ENCODE data around the gene SAMD3.
"Not testable (repeated sequence)": the region's sequence is repeated elsewhere in the genome, so short reads cannot be mapped to it uniquely, and the experiment has no call there.

SAMD3 gene
- 51.4 to 98.0 (median 66.0) reads per million in 4 donors for total RNA-seq

GRCh38 chr6:130222775-130223174 is at the start of gene SAMD3:
Gene SAMD3 (minus strand): TSS chr6:130222951. CDS start chr6:130215273, 7,678 bp downstream.
- peak in 2 of 5 donors; percentile 10 to 70 for DNase-seq

DNA sequence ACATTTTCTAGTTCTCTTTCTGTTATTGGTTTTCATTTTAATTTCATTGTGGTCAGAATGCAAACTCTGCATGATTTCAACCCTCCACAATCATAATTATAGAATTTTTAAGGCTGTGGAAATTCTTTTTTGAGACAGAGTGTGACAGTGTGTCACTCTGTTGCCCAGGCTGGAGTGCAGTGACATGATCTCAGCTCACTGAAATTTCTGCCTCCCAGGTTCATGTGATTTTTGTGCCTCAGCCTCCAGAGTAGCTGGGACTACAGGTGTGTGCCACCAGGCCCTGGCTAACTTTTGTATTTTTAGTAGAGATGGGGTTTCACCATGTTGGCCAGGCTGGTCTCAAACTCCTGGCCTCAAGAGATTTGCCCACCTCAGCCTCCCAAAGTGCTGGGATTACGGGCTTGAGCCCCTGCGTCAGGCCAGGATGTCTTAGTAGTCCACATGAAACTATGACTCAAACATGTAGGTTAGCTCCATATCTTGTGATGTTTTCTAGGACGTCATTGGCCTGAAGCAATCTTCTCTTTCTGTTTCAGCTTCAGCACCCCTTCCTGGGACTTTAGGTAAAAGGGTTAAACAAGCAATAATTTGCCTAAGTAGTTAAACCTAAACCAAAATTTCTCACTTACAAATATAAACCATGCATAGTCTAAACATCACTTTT is 47.4 kb upstream of the SAMD3 start:
- peak in 1 of 5 donors; percentile 27 for DNase-seq

GRCh38 chr6:130265553-130265952 is 42.8 kb upstream of the SAMD3 start:
- not testable (repeated sequence) for DNase-seq

- DNase-seq: no peak
Measured at GRCh38 chr6:130262008-130262407, 39.3 kb upstream of the SAMD3 start.

GRCh38 chr6:130261558-130261957 is 38.8 kb upstream of the SAMD3 start:
- DNase-seq: not testable (repeated sequence)

GRCh38 chr6:130260614-130261241 is 38.0 kb upstream of the SAMD3 start:
- DNase-seq: peak in 1 of 5 donors; percentile 8

DNA sequence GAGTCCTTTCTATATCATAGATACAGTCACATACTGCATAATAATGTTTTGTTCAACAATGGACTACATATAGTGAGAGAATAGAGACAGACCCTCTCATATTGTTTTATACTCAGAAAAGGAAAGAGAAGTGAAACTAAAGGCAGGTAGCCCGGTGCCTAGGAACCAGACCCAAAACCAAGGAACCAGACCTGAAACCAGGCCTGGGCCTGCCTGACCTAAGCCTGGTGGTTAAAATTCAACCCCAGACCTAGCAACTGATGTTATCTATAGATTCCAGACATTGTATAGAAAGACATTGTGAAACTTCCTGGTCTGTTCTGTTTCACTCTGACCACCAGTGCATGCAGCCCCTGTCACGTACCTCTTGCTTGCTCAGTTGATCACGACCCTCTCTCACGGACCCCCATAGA is 37.3 kb upstream of the SAMD3 start:
- peak in 1 of 5 donors; percentile 17 for DNase-seq

GRCh38 chr6:130259557-130259956 is 36.8 kb upstream of the SAMD3 start:
- no peak for DNase-seq

DNA sequence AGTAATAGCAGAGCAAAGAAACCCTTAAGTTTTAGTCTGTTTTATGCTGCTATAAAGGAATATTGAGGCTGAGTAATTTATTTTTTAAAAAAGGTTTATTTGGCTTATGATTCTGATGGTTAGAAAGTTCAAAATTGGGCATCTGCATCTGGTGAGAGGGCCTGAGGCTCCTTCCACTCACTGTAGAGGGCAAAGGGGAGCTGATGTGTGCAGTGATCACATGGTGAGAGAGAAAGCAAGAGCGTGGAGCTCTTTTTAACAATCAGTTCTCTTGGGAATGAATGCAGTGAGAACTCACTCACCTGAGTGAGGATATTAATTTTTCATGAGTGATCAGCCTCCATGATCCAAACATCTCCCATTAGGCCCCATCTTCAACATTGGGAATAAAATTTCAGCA is 36.4 kb upstream of the SAMD3 start:
- DNase-seq: no peak

DNA sequence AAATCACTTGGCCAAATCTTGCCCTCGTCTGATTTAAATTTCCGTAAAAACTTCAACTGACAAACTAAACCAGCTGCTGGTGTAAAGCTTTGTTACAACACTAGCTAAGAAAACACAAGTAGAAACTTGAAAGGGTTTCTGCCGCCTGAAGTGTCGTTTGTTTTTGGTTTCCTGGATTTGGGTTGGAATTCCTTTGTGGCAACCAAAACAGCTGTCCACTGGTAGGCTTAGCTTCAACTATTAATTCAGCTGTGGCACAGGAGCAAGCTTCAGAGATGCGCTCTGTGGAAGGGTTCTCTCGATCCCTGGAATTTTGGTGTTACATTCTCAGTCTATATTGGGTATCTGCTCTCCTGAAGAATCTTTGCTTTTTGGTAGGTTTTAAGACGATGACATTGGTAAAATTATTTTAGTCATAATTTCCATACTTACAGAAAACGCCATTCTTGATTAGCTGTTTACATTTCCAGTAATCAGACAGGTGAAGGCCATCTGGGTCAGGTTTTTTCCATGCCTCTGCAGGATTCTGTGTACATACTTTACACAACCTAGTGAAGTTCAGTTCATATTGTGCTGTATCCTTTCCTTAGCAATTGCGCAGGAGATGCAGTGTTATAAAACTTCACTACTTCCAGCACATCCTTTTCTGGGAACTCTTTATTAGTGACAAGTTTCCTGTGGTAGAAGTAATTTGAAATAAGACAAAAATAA is 29.9 kb upstream of the SAMD3 start:
- no peak for DNase-seq

DNA sequence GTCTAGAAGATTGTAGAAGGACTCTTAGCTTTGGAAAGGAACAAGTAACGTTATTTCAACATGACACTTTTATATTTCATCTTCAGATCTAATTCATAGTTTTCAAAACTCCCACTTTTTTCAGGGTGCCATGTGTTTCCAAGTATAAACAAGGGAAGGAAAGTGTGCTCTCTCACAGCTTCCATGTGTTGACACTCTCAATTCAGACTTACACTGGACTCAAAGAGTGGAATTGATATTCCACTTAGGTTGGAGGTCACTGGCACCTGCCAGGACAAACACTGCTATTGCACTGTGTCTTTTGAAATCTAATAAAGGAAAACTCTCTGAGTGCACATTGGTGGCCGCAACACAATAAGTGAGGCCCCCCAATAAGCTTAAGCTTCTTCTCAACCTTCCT is 22.5 kb upstream of the SAMD3 start:
- DNase-seq: no peak

DNA sequence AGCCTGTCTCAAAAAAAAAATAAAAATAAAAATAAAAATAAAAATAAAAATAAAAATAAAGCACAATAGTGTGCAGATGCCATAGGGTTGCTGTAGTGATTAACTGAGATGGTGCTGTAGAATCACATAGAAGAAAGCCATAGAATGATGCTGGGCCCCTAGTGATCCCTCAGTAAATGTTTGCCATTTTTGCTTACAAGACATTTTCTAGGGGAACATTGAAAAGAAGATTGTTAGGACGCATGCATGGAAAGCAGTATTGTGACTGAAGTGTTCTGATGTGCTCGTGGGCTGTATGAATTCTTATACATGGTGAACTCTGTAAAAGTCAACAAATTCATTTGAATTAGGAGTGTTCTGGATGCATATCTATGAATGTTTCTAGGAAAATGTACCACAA is 22.0 kb upstream of the SAMD3 start:
- DNase-seq: no peak

GRCh38 chr6:130240232-130240631 is 17.5 kb upstream of the SAMD3 start:
- DNase-seq: no peak

DNA sequence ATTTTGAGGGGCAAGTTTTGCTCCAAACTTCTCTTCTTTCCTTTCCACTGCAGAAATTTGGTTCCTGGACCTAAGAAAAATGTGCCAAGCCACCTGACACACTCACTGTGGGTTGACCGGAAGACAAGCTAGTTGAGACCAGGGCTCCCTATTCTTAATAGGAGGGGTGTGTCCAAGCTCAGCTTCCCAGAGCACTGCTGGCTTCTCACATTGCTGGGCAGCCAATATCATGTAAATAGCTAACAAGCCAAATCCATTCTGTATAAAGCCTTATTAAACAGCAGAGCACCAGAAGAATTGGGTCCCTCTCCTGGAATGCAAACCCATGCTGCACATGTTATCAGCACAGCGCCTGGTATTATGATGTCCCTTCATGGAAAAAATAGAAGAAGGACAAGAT is 17.0 kb upstream of the SAMD3 start:
- no peak for DNase-seq

GRCh38 chr6:130233330-130233729 is 10.6 kb upstream of the SAMD3 start:
- no peak for DNase-seq

- DNase-seq: not testable (repeated sequence)
Measured at GRCh38 chr6:130230531-130230930, 7.8 kb upstream of the SAMD3 start.

GRCh38 chr6:130229645-130230044 is 6.9 kb upstream of the SAMD3 start:
- peak in 1 of 5 donors; percentile 12 for DNase-seq

- DNase-seq: peak; percentile 9 to 95 (median 42)
Measured at GRCh38 chr6:130223508-130223907, 757 bp upstream of the SAMD3 start.

- no peak for DNase-seq
Measured at GRCh38 chr6:130218134-130218533, 4.6 kb downstream of the SAMD3 start.

GRCh38 chr6:130216620-130217019 is 6.1 kb downstream of the SAMD3 start:
- no peak for DNase-seq

- peak in 3 of 5 donors; percentile 31 to 84 (median 34) for DNase-seq
Measured at GRCh38 chr6:130215526-130215925, 7.2 kb downstream of the SAMD3 start.

DNA sequence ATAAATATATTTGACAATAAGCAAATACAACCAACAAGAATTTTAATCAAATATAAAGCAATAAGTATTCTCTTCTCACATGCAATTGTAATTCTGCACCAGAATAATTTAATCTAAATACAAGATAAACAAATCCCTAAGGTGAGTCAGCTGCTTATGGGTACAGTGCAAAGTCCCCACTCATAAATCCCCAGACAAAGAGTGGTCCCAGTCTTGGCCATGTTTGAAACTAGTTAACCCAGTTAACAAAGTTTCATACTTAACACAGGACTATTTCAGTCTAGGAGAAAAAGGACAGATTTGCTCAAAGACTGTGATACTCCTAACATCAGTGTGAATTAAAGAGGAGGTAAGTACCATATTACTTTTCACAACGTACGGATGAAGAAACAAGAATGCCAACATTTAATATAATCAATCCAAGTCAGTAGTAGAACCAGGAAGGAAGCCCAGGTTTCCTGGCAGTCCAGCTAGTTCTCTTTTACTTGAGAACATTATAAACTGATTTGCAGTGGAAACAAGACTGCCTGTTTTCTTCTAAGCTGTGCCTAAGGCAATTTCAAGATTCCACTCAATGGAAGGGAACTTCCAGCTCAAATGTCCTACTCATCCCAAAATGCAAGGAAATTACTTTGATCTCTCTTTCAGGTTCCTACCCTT is 10.4 kb downstream of the SAMD3 start:
- no peak for DNase-seq

- peak in 1 of 5 donors; percentile 26 for DNase-seq
Measured at GRCh38 chr6:130211691-130212090, 11.1 kb downstream of the SAMD3 start.
